HG03520 (cell line): ENCODE results near the gene TFEB.

Experiments used
- ATAC-seq: cut with Tn5 transposase; IDR thresholded peaks from one replicate; pipeline ENCODE4 v1.9.1; 2021; ENCODE audit warnings: mild to moderate bottlenecking, moderate library complexity; ENCODE audit not compliant: unreplicated experiment

TFEB gene

DNA sequence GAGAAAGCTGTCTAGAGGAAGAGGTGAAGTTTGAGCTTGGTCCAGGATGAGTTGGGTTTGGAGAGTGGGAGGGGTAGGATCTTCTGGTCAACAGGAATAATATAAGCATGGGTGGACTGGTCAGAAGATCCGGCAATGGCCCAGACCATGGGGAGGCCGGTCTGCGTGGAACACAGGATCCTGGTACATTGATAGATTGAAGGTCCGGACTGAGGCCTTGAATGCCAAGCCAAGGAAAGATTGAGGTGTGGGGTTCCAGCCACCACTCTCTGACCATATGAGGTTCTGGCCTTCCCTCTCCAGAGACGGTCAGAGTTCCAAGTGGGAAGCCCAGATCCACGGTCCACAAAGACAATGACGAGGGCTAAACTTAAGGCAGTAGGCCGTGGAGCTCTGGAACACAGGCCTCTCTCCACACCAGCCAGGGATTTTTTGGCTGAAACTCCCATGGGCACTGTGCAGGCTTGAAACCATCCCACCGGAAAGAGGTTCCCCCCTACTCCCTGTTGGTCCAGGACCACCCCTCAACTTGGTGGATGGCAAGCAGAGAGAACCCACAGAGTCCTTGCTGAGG, 94.0 kb downstream of the TFEB start:
- no peak for ATAC-seq

DNA sequence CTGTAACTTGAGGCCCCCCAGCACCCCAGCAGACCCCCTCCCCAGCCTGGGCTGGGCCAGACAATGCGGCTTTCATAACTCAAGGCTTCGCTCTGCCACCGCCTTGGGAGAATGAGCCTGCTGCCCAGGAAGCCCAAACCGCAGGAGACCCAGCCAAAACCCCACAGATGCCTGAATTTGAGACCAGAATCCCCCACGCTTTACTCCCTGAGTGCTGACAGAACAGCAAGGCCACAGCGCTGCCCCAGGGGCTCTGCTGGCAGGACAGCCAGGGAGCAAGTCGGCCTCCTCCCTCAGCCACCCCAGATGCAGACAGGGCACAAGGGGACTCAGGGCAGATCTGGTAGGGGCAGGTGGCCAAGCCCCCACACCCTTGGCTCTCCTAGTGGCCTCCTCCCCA, 95.0 kb downstream of the TFEB start:
- ATAC-seq, result no peak

DNA sequence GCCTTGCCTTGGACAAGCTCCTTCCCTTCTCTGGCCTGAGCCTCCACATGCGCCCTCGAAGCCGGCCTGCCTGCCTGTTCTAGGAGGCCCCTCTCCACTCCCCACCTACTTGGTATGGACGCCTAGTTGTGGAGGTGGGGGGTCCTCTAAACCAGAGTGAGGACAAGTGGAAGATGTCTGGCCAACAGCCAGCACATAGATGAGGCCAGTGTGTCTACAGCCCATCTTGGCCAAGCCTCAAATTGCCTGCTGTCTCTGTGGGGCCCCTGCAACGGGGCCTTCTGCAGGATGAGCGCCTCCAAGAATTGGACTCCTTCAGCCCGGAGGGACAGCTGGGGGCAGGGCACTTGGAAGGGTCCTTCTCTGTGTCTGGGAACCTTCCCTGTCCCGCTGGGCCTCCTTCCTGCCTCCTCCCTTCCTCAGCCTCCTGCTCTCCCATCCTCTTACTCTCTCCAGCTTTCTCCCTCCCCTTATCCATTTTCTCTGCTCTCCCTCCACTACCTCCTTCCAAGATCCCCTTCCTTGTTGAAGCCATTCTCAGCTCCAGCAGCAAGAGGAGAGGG, 95.5 kb downstream of the TFEB start:
- no peak for ATAC-seq

DNA sequence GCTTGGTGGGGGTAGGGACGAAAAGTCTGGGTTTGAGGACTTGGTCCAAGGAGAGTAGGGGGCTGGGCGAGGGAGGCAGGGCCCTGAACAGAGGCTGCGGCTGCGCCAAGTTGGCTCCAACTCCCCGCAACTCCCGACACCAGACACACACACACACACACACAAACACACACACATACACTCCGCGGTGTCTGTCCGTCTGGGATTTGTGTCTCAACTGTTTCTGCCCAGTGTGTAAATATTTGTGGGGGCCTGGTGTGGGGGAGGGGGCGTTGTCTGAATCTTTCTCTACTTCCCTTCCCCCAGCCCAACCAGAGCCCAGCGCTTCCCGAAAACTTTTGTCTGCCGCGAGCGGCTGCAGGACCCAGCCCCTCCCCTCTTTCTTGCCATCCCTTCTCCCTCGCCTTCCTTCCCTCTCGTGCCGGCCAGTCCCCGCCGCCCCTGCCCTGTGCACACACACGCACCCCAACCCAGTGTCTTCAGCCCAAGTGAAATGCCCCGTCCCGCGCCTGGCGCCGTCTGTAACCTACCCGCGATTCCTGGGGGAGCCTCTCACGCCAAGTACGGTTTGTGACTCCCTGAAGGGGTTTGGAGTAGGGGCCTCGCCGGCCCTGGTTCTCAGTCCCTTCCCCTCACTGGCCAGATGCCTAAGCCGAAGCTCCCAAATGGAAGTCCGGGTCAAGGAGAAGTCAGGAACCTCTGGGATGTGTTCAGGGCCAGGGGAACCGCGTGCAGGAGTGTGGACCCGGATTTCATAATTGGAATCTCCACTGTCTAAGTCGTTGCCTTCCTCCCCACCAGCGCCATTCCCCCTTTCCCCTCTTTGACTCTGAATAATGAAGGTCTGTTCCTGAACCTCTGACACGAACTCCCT, 96.2 kb downstream of the TFEB start:
- ATAC-seq, result no peak

DNA sequence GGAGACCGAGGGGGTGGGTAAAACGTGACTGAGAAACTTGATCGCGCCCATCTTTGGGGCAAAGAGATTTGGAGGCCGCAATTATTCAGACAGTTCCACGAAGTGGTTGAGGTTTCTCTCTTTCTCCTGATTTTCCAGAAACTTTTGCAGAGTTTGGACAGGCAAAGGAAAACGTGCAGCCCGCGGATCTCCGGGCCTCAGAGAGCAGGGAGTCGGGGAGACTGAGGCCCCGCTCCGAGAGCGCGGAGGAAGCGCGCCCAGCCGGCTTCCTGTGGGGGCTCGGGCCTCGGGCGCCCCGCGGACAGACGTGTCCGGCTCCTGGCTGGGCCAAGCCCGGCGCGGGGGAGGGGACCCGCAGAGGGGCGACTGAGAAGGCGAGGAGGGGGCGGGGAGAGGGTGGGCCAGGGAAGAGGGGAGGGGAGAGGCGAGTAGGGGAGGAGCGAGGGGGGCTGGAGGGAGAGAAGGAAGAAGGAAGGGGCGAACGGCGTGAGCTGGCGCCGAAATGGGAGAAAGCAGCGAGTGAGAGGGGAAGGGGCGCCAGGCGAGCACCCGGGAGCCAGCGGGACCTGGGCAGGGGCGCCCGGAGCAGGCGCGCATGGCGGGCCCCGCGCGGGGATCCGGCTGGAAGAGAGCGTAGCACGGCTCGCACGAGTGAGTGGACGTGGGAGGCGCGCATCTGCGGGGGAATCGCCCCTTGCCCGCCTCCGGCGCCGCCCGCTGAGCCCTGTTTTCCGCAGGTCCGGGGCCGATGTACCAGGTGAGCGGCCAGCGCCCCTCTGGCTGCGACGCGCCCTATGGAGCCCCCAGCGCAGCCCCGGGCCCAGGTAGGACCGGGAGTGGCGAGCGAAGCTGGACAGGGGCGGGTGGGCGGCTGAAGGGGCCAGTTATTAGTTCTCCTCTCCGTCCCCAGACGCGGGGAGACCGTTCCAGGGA, 97.1 kb downstream of the TFEB start, which contains the start of gene MDFI:
MDFI (plus strand) TSS at position 467 of the 933 bp plus-strand sequence; CDS start at position 749, 282 bp downstream.
- no peak for ATAC-seq

DNA sequence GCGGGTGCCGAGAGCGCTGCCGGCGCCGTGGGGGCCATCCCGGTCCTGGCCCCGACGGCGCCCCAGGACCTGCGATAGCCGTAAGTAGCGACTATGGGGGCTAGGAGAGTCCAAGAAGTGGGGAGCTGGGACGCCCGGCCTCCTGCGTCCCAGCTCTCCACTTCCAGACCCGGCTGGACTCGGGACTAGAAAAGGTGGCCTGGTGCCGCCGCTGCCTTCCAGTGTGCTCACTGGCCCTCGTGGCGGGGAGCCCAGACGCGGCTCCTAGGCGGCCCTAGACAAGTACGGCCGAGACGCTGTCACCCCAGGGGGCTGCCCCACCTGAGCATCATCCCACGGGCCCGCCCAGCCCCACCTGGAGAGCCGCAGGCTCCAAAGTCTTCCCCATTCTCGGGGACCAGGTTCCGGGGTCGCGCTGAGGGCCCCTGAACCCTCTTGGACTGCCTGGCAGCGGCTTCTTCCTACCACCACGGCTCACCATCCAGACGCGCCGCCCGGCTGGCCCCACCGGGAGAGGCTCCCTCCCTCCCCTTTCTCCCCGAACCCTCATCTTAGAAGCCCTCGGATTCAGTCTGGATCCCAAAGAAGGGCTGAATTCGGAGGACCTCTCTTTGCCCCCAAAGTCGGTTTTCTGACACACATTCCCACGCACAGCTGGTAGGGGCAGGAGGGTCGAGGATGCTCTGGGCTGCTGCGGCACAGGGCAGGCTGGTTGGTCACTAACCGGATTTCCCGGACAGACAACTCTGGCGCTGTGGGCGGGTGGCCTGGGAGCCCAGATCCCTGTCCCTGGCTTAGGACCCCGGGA, 98.0 kb downstream of the TFEB start:
- no peak for ATAC-seq

DNA sequence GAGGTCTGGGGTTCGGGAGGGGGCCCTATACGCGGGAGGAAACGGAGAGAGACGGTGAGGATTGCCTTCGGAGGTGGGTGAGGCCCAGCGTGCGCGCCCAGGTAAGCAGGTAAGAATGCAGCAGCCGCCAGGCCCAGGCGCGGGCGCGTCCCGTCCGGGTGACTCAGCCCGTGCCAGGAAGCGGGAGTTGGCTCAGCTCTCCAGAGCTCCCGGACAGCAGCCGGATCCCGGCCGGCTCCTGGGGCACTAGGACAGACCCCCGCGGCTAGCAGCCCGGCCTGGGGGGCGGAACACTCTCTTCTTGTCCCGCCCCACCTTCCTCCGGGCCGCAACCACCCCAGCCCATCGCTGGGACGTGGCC, 98.6 kb downstream of the TFEB start:
- no peak for ATAC-seq

DNA sequence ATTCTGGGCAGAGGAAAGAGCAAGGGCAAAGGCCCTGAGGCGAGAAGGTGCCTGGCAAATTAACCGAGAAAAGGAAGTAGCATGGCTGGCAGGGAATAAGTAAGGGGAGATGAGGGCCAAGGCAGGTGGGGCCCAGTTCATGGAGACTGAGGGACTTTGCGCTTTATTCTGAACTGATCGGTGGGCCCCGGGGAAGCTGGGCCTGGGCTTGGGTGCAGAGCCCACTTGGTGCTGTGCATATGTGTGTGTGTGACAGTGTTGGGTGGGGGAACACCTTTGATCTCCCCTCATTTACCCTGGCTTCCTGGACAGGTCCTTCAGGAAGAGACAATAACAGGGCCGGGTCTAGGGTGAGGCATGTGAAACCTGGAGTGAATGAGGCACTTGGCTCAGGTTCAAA, 100.0 kb downstream of the TFEB start:
- ATAC-seq, result no peak

DNA sequence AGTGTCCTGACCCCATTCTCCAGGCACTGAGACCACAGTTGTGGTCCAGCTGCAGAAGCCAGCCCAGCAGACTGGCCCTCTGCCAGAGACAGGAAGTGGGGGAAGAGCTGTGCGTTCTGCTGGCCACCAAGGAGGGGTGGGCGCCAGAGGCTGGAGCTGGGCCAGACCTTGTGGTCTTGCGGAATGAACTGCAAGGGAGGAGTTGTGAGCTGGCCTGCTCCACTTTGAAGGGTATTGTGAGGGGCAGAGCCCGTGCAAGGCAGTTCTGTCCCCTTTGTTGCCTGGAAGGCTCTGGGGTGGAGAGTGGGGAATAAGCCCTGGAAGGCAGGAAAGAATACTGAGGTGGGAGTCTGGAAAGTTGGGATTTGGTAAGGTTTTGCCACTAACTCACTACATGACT, 100.8 kb downstream of the TFEB start:
- ATAC-seq, result no peak
